Ureter (tissue), 1 donor: ENCODE measurements around the gene TSKS. TPM values are rescaled to one million over a fixed set of nuclear protein-coding genes. Genes with fewer than 3 reads are reported as not detected.

Experiments used
- DNase-seq: peaks from one replicate; pipeline ENCODE4 v3.0.0-alpha.2; 2020; ENCODE audit warnings: low spot score
- total RNA-seq: library from RNA; stranded (reverse); gene quantifications from one replicate; pipeline ENCODE4 v1.2.4, GENCODE V29; 2023
- donor health status: DM: yes; HTN: yes; CAD: no.

Gene TSKS
- total RNA-seq, 1 donor from 2014 or later = 0.44 TPM

DNA sequence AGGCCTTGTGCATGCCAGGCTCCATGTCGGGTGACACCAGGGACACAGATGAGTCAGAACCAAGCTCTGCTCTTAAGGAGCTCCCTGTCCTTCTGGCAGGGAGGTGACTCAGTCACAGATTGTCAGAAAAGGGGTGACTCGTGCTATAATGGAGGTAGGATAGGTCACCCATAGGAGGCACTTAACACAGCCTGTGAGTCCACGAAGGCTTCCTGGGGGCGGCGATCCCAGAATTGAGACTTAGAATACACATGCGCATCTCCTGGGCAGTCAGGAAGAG, 30.4 kb upstream of the TSKS start:
- DNase-seq = no peak

DNA sequence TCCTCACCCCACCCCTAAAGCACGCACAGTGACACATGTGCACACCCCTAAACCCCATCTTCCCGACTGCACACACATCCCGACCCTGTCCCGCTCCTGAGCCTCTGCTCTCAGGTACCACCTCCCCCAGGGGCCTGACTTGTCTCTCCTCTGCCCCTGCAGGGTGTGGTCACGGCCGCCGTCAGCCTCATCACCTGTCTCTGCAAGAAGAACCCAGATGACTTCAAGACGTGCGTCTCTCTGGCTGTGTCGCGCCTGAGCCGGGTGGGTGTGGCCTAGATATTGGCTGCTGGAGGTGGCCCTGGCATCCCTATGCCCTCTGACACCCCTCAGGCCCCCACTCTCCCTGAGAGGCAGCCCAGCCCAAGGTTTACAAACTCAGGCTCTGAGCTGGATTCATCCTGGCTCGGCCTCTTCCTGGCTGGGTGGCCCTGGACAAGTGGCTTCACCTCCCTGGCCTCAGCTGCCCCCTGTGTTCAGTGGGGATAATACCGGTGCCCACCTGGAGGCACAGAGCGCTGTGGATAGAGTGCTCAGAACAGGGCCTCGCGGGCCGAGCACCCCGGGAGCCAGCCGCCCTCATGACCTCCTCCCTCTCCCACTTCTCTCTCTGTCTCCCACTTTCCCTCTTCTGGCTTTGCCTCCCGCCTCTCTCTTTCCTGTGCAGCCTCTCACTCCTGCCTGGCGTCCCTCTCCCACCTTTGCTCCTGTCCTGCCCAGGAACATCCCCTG, 29.9 kb upstream of the TSKS start:
- no peak for DNase-seq

- no peak for DNase-seq
Observed at GRCh38 chr19:49791776-49792445, 28.8 kb upstream of the TSKS start.

DNA sequence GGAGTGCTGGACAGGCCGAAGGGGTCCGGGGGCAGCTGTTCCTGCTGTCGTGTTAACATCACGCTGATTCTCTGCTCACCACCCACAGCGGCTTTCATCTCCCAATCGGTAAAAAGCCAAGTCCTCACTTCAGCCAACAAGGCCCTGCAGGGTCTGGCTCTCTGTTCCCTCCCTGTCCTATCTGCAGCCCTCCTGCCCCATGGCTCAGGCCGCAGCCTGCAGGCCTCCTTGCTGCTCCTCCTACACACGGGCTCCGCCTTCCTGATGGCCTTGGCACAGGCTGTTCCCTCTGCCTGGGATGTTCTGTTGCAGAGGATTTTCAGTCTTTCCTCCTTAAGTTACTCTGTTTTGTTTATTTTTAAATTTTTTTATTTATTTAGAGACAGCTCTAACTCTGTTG, 27.8 kb upstream of the TSKS start:
- no peak for DNase-seq

DNA sequence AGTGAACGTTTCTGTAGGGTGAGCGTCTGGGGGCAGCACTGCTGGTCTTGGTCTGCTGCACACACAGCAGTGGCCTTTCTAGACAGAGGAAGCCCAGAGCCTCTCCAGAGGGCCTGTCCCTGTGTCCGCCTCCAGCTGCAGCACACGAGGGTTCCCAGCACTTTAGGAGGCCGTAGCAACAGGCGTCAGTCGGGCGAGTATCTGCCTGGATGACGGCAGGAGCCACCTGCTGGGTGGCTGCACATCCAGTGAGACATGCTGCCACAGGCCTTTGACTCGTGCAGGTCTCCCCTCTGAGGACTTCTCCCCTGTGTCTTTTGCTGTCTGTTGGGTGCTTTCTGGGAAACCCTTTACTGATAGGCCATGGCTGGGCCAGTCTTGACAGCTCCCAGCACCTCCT, 25.8 kb upstream of the TSKS start:
- no peak for DNase-seq

DNA sequence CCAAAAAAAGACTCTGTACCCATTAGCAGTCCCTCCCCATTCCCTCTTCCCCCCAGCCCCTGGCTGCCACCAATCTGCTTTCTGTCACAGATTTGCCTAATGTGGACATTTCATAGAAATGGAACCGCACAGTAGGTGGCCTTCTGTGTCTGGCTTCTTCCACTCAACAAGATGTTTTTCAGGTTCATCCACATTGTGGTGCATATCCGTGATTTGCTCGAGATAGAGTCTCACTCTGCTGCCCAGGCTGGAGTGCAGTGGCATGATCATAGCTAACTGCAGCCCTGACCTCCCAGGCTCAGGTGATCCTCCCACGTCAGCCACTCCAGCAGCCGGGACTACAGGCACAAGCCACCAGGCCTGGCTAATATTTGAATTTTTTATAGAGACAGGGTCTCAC, 24.6 kb upstream of the TSKS start:
- no peak for DNase-seq

DNA sequence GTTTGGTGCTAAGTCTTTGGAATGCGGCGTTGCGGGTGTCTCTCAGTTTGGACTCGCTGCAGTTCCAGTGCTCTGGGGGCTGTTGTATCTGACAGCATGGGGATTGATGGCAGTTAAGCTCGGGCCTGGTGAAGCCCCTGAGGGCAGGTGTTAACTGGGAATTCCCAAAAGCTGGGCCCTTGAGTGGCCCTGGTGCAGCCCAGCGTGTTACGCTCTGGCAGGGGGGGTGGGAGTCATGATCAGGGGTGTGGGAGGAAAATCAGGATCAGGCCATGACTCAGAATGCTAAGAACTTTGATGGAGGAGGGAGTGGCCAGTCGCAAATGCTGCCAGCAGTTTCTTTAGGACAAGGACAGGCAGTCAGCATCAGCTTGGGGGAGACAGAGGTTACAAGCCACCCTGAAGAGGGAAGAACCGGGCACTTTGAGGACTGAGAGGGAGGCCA, 23.3 kb upstream of the TSKS start:
- no peak for DNase-seq

GRCh38 chr19:49782515-49782914, 19.4 kb upstream of the TSKS start:
- no peak for DNase-seq

DNA sequence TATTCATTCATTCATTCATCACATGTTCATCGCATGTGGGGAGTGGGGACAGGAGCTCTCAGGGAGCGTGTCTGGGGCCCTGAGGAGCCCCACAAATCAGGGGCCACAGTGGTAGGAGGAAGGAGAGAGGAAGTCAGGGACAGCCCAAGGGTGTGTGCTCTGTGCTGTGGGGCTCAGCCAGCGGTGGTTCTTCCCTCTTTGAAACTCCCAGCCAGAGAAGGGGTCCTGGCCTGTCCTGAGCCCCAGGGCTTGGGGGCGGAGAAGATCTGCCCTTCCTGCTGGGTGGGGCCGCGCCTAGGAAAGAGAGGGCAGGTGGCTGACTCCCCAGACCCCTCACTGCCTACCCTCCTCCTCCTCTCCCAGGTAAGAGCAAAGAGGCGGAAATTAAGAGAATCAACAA, 18.3 kb upstream of the TSKS start:
- no peak for DNase-seq

DNA sequence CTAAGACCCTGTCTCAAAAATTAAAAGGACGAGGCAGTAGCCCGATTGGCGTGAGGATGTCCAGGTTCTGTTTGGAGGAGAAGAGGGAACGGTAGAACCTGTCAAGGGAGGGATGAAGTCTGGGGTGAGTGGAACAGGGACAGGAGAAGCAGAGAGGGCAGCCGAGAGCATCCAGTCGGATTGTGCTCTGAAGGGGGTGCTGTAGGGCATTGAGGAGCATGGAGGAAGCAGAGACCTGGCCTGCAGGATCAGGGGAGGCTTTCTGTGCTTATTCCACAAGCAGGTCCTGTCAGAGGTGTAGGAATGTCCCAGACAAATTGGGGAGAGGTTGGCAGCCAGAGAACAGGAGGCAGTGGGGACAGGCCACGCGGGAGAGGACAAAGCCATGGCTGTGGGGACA, 17.8 kb upstream of the TSKS start:
- DNase-seq = no peak

DNA sequence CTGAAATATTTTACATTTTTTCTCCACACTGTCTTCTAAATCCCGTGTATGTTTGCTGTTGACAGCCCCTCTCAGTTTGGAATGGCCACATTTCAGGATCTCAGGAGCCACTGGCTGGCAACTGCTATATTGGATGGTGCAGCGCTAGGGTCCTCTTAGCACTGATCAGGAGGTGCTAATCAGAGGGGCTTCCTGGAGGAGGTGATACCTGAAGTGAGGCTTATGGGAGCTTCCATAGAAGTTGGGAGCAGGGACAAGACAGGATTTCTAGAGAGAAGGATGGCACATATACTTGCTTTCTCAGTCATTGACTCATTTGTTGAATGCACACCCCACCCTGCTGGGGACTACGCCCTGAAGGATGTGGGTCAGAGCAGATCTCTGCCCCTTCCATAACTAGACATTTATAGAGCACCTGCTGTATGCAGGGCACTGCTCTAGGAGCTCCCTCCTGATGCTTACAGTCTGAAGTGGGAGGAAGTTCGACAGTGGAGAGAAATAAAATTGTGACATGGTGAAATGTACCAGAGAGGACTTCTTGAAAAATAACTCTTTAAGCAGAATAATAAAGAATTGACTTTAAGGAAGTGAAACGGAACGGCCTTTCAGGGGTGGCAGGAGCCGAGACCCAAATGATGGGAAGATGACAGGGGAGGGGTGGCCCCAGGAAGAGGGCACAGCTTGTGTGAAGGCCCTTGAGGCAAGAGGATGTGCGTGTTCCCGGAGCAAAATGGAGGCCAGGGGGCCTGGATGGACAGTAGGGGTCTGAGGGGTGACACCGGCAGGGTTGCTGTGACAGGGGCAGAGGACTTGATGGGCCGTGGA, 16.8 kb upstream of the TSKS start:
- DNase-seq = no peak

- no peak for DNase-seq
Observed at GRCh38 chr19:49776371-49776764, 13.3 kb upstream of the TSKS start.

DNA sequence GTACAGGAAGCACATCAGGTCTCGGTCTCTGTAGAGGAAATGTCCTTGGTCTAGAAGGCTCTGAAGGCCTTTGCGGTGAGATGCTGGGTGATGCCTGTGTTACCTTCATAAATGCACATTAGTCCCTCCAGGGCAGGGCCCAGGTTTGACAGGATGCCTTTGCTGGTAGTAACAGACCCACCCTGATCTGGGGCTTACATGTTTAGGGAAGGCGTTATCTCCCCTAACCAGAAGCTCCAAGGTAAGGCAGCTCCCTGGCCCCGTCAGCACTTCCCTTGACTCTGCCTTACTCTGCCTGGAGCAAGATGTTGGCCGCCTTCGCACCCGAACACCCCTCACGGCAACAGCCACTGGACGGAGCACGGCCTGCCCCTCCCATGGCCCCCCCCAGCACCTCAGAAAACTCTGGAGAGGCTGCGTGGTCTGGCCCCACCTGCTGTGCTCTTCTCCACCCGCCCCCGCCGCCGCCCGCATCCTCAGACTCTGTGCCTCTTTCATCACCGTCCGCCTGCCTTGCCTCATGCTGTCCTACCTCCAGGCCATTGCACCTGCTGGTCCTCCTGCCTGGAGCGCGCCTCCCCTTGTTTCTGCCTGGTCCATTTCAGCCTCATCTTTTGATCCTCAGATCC, 12.8 kb upstream of the TSKS start:
- no peak for DNase-seq

- DNase-seq = no peak
Observed at GRCh38 chr19:49774969-49775368, 11.9 kb upstream of the TSKS start.

- DNase-seq = no peak
Observed at GRCh38 chr19:49773663-49774350, 10.7 kb upstream of the TSKS start.

GRCh38 chr19:49772850-49773432, 9.8 kb upstream of the TSKS start:
- no peak for DNase-seq

- no peak for DNase-seq
Observed at GRCh38 chr19:49771674-49772139, 8.6 kb upstream of the TSKS start.

DNA sequence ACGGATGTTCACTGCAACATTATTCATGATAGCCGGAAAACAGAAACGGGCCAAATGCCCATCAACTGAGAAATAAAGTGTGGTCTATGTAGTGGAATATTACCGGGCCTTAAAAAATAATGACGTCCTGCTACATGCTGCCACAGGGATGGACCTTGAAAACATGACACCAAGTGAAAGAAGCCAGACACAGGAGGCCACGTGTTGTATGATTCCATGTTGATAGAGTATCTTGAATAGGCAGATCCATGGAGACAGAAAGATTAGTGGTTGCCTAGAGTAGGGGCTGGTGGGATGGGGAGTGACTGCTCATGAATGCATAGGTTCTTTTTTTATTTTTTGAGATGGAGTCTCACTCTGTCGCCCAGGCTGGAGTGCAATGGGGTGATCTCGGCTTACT, 7.4 kb upstream of the TSKS start:
- DNase-seq = no peak

GRCh38 chr19:49767967-49768581, 5.0 kb upstream of the TSKS start:
- no peak for DNase-seq

- no peak for DNase-seq
Observed at GRCh38 chr19:49767381-49767780, 4.3 kb upstream of the TSKS start.

DNA sequence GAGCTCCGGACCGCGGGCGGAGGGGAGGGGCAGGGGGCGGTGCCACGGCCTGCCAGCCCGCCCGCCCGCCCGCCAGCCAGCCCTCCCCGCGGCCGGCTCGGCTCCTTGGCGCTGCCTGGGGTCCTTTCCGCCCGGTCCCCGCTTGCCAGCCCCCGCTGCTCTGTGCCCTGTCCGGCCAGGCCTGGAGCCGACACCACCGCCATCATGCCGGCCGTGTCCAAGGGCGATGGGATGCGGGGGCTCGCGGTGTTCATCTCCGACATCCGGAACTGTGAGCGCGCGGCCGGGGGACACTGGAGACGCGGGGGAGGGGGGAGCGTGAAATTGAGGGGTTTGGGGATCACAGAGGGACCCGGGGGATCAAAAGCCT, 3.8 kb upstream of the TSKS start, which contains the start of gene AP2A1:
Gene AP2A1 (plus strand): TSS at position 72 of the 370 bp plus-strand sequence. CDS start 133 bp downstream, at position 205.
- DNase-seq = no peak
